Mesenchymal stem cell (in vitro differentiated cells and primary cell): ENCODE data around the gene KLF15.
A peak's percentile ranks its signal among the peaks of the same experiment; 100 is the strongest.

Experiments
- DNase-seq: peaks from one replicate; pipeline ENCODE4 v3.0.0-alpha.2; 2013
- H2AFZ ChIP-seq: one replicate; pipeline ENCODE4 v1.6.1; 2013; ENCODE audit warnings: low read depth, mild to moderate bottlenecking, control low read depth, inconsistent platforms, low read length, moderate library complexity
- H2AK5ac ChIP-seq: 2 replicates; pipeline ENCODE4 v1.6.1; 2013; ENCODE audit warnings: low read length, moderate library complexity, mild to moderate bottlenecking, inconsistent platforms; ENCODE audit not compliant: severe bottlenecking
- H2BK120ac ChIP-seq: one replicate; pipeline ENCODE4 v1.6.1; 2013; ENCODE audit warnings: low read depth, mild to moderate bottlenecking, inconsistent platforms, low read length, moderate library complexity
- H2BK12ac ChIP-seq, 2 experiments: one replicate each; pipeline ENCODE4 v1.6.1; 2013; ENCODE audit warnings: inconsistent platforms in 2 of 2, low read length in 2 of 2, mild to moderate bottlenecking in 2 of 2, moderate library complexity in 2 of 2, control low read depth in 1 of 2
- H2BK15ac ChIP-seq: one replicate; pipeline ENCODE4 v1.6.1; 2013; ENCODE audit warnings: mild to moderate bottlenecking, low read depth, inconsistent platforms; ENCODE audit not compliant: poor library complexity, severe bottlenecking
- H2BK5ac ChIP-seq: 2 replicates; pipeline ENCODE4 v1.6.1; 2013; ENCODE audit warnings: low read depth, mild to moderate bottlenecking, low read length, control low read depth, inconsistent platforms; ENCODE audit not compliant: poor library complexity, severe bottlenecking
- H3K14ac ChIP-seq, 2 experiments: one replicate each; pipeline ENCODE4 v1.6.1; 2013; ENCODE audit warnings: inconsistent platforms in 2 of 2, low read length in 2 of 2, control low read depth in 1 of 2, mild to moderate bottlenecking in 1 of 2, moderate library complexity in 1 of 2
- H3K18ac ChIP-seq, 2 experiments: one replicate each; pipeline ENCODE4 v1.6.1; 2013; ENCODE audit warnings: inconsistent platforms in 2 of 2, low read length in 2 of 2, control low read depth in 1 of 2, low read depth in 1 of 2, mild to moderate bottlenecking in 1 of 2
- H3K23ac ChIP-seq, 2 experiments: one replicate each; pipeline ENCODE4 v1.6.1; 2013; ENCODE audit warnings: inconsistent platforms in 2 of 2, low read length in 2 of 2, mild to moderate bottlenecking in 2 of 2, moderate library complexity in 2 of 2, control low read depth in 1 of 2
- H3K27ac ChIP-seq: 2 replicates; pipeline ENCODE4 v1.5.1; 2013; ENCODE audit warnings: mild to moderate bottlenecking, moderate library complexity, low read length, control low read depth, inconsistent platforms; ENCODE audit not compliant: poor library complexity, severe bottlenecking
- H3K27me3 ChIP-seq, 2 experiments: 2 replicates each; pipeline versions ENCODE4 v1.6.1 to v1.7.0; 2013; ENCODE audit warnings: low read length in 2 of 2, mild to moderate bottlenecking in 2 of 2, moderate library complexity in 2 of 2, control low read depth in 1 of 2, inconsistent platforms in 1 of 2; ENCODE audit not compliant: control insufficient read depth in 1 of 2, insufficient read depth in 1 of 2
- H3K36me3 ChIP-seq, 2 experiments: 2 replicates each; pipeline versions ENCODE4 v1.6.1 to v1.7.0; 2013; ENCODE audit warnings: low read length in 2 of 2, control low read depth in 1 of 2, inconsistent platforms in 1 of 2, low read depth in 1 of 2, mild to moderate bottlenecking in 1 of 2; ENCODE audit not compliant: insufficient read depth in 2 of 2, control insufficient read depth in 1 of 2
- H3K4ac ChIP-seq, 2 experiments: one replicate each; pipeline ENCODE4 v1.6.1; 2013; ENCODE audit warnings: inconsistent platforms in 2 of 2, low read length in 2 of 2, mild to moderate bottlenecking in 2 of 2, moderate library complexity in 2 of 2, control low read depth in 1 of 2, low read depth in 1 of 2
- H3K4me1 ChIP-seq: 2 replicates; pipeline ENCODE4 v1.6.1; 2013; ENCODE audit warnings: low read depth, low read length, control low read depth; ENCODE audit not compliant: control insufficient read depth, insufficient read depth
- H3K4me2 ChIP-seq: 2 replicates; pipeline ENCODE4 v1.6.1; 2013; ENCODE audit warnings: low read length, mild to moderate bottlenecking, inconsistent platforms; ENCODE audit not compliant: poor library complexity, severe bottlenecking
- H3K4me3 ChIP-seq, 2 experiments: 2 replicates each; pipeline versions ENCODE4 v1.5.1 to v1.7.0; 2013; ENCODE audit warnings: low read length in 2 of 2, mild to moderate bottlenecking in 2 of 2, control low read depth in 1 of 2, low read depth in 1 of 2; ENCODE audit not compliant: insufficient read depth in 1 of 2
- H3K79me1 ChIP-seq: replicated peaks from 2 replicates; pipeline ENCODE4 v1.6.1; 2013; ENCODE audit warnings: mild to moderate bottlenecking, control low read depth, low read length, inconsistent platforms; ENCODE audit not compliant: poor library complexity, severe bottlenecking
- H3K9ac ChIP-seq: 2 replicates; pipeline ENCODE4 v1.7.0; 2013; ENCODE audit warnings: mild to moderate bottlenecking, low read length, moderate library complexity
- H3K9me3 ChIP-seq: 2 replicates; pipeline ENCODE4 v1.7.0; 2013; ENCODE audit warnings: mild to moderate bottlenecking, low read length; ENCODE audit not compliant: control insufficient read depth
- H4K8ac ChIP-seq: one replicate; pipeline ENCODE4 v1.6.1; 2013; ENCODE audit warnings: inconsistent platforms, mild to moderate bottlenecking, low read length, moderate library complexity
- H4K91ac ChIP-seq: one replicate; pipeline ENCODE4 v1.6.1; 2013; ENCODE audit warnings: mild to moderate bottlenecking, low read length, inconsistent platforms
- WGBS: methylation state at CpG from one replicate; pipeline ENCODE4 v1.1.7; 2013; ENCODE audit warnings: mixed read lengths; 5-methylcytosine and 5-hydroxymethylcytosine counted together

KLF15 gene

GRCh38 chr3:126373682-126374601, 16.7 kb upstream of the KLF15 start:
- Histone ChIP-seq H2AFZ (no peak overlapping the region), H2BK15ac (no peak overlapping the region), H3K9ac (no peak overlapping the region), H3K18ac (no peak overlapping the region), H3K4me1 (no peaks in the 10 kb centered on the region), H2BK120ac (no peak overlapping the region), H3K14ac (peak overlapping the region in 1 of 2 experiments; percentile 21), H2BK12ac (no peak overlapping the region), H3K27ac (no peak overlapping the region), H2BK5ac (no peak overlapping the region), H3K36me3 (no peaks in the 10 kb centered on the region), H3K4me2 (no peak overlapping the region), H4K91ac (no peak overlapping the region), H3K23ac (no peak overlapping the region), H2AK5ac (no peak overlapping the region), H3K4me3 (no peak overlapping the region), H3K9me3 (peaks cover under 1% of the 10 kb centered on the region), H4K8ac (no peak overlapping the region), H3K4ac (no peak overlapping the region), H3K79me1 (no peaks in the 10 kb centered on the region), H3K27me3 (peaks cover 17 to 18% of the 10 kb centered on the region in 2 experiments)
- DNase-seq, result no peak
- WGBS, result 91% methylated on average over 21 of the region's 21 CpGs

DNA sequence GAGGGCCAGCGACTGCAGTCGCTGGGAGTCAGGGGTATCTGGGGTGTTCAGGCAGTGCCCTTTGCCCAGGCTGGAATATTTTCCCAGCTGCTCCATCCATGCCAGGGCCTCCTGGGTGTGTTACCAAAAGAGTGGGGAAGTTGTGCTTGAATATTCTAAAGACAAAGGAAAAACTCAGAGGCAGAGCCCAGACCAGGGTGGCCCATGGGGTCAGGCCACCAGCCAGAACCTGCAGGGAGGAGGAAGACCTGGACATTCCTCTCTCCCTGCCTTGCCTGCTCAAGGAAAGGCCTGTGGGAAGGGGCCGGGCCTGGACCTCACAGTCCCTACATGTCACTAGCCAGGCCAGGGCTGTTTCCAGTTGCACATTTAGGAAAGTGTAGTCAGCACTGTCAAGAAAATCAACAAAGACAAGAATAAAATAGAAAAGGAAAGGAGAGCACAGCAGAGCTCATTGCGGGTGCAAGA, 16.0 kb upstream of the KLF15 start:
- Histone ChIP-seq H3K4me2 (no peak overlapping the region), H3K14ac (no peak overlapping the region)
- WGBS, result 96% methylated on average over 3 of the region's 4 CpGs

GRCh38 chr3:126372413-126373145, 15.4 kb upstream of the KLF15 start:
- H2AFZ ChIP-seq, result no peak overlapping the region
- H3K36me3 ChIP-seq, result no peaks in the 10 kb centered on the region
- no peak overlapping the region for H3K14ac ChIP-seq
- H3K18ac ChIP-seq, result no peak overlapping the region
- no peak for DNase-seq
- H3K9ac ChIP-seq, result no peak overlapping the region
- no peak overlapping the region for H3K27ac ChIP-seq
- H3K27me3 ChIP-seq, result peaks cover 12 to 15% of the 10 kb centered on the region in 2 experiments
- H3K4ac ChIP-seq, result no peak overlapping the region
- H3K4me3 ChIP-seq, result no peak overlapping the region
- H2AK5ac ChIP-seq, result no peak overlapping the region
- WGBS, result 84% methylated on average over 12 of the region's 12 CpGs
- H4K91ac ChIP-seq, result no peak overlapping the region
- no peak overlapping the region for H2BK12ac ChIP-seq
- no peak overlapping the region for H2BK120ac ChIP-seq
- H3K4me2 ChIP-seq, result no peak overlapping the region
- H3K9me3 ChIP-seq, result no peaks in the 10 kb centered on the region
- no peak overlapping the region for H2BK15ac ChIP-seq
- H3K4me1 ChIP-seq, result no peaks in the 10 kb centered on the region
- no peaks in the 10 kb centered on the region for H3K79me1 ChIP-seq
- no peak overlapping the region for H4K8ac ChIP-seq
- no peak overlapping the region for H3K23ac ChIP-seq
- H2BK5ac ChIP-seq, result no peak overlapping the region

More for the DNA sequence above, 16.0 kb upstream of the KLF15 start:
- H2BK12ac ChIP-seq, result no peak overlapping the region
- no peaks in the 10 kb centered on the region for H3K36me3 ChIP-seq
- H3K9me3 ChIP-seq, result no peaks in the 10 kb centered on the region
- H2BK120ac ChIP-seq, result no peak overlapping the region
- peaks cover 13 to 15% of the 10 kb centered on the region in 2 experiments for H3K27me3 ChIP-seq
- H2AK5ac ChIP-seq, result no peak overlapping the region
- no peak overlapping the region for H3K4me3 ChIP-seq
- no peak overlapping the region for H2BK5ac ChIP-seq
- no peak overlapping the region for H3K9ac ChIP-seq
- no peak overlapping the region for H2BK15ac ChIP-seq
- H4K91ac ChIP-seq, result no peak overlapping the region
- H3K4me1 ChIP-seq, result no peaks in the 10 kb centered on the region
- no peak overlapping the region for H3K4ac ChIP-seq
- no peak overlapping the region for H2AFZ ChIP-seq
- no peaks in the 10 kb centered on the region for H3K79me1 ChIP-seq
- H3K27ac ChIP-seq, result no peak overlapping the region
- no peak overlapping the region for H3K18ac ChIP-seq
- H3K23ac ChIP-seq, result no peak overlapping the region
- H4K8ac ChIP-seq, result no peak overlapping the region
- no peak for DNase-seq

- Histone ChIP-seq H2BK12ac (no peak overlapping the region), H3K36me3 (no peaks in the 10 kb centered on the region), H3K27me3 (peaks cover 7 to 12% of the 10 kb centered on the region in 2 experiments), H3K18ac (no peak overlapping the region), H2BK120ac (no peak overlapping the region), H3K4ac (no peak overlapping the region), H3K4me3 (no peak overlapping the region), H4K91ac (no peak overlapping the region), H2AK5ac (no peak overlapping the region), H3K27ac (no peak overlapping the region), H3K4me2 (no peak overlapping the region), H3K14ac (no peak overlapping the region), H3K9me3 (no peaks in the 10 kb centered on the region), H3K9ac (no peak overlapping the region), H3K23ac (no peak overlapping the region), H3K79me1 (no peaks in the 10 kb centered on the region), H2AFZ (no peak overlapping the region), H3K4me1 (peaks cover 9% of the 10 kb centered on the region), H2BK15ac (no peak overlapping the region), H4K8ac (no peak overlapping the region), H2BK5ac (no peak overlapping the region)
- no peak for DNase-seq
- 89% methylated on average over 22 of the region's 22 CpGs for WGBS
Observed at GRCh38 chr3:126371096-126371705, 14.0 kb upstream of the KLF15 start.
